ENCODE measurements around the gene CTAGE6.
"Not testable (repeated sequence)": the region's sequence is repeated elsewhere in the genome, so short reads cannot be mapped to it uniquely, and the experiment has no call there.

The CTAGE6 gene, protein sequence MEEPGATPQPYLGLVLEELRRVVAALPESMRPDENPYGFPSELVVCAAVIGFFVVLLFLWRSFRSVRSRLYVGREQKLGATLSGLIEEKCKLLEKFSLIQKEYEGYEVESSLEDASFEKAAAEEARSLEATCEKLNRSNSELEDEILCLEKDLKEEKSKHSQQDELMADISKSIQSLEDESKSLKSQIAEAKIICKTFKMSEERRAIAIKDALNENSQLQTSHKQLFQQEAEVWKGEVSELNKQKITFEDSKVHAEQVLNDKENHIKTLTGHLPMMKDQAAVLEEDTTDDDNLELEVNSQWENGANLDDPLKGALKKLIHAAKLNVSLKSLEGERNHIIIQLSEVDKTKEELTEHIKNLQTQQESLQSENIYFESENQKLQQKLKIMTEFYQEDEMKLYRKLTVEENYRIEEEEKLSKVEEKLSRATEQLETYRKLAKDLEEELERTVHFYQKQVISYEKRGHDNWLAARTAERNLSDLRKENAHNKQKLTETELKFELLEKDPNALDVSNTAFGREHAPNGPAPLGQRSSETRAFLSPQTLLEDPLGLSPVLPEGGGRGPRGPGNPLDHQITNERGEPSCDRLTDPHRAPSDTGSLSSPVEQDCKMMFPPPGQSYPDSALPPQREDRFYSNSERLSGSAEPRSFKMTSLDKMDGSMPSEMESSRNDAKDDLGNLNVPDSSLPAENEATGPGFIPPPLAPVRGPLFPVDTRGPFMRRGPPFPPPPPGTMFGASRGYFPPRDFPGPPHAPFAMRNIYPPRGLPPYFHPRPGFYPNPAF

DNA sequence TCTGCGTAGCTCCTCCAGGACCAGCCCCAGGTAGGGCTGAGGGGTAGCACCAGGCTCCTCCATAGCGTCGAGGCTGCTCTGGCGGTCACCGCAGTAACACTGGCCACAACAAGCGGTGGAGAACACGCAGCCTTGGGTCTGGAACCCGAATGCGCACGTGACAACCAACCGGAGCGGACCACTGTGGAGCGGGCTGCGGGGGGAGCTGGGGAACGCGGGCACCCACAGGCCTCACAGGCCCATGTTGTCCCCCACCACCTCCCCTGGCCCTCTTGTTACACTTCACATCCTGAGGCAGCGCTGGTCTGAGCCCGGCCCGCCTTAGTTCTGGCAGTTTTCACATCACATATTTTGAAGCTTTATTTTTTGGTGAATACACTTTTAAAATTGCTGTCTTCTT lies at the start of gene CTAGE6:
Gene CTAGE6 (minus strand): TSS at position 101 of the 400 bp plus-strand sequence. CDS start 38 bp downstream, at position 63.
- DNase-seq (ENCODE audit: low spot score): not testable (repeated sequence)

DNA sequence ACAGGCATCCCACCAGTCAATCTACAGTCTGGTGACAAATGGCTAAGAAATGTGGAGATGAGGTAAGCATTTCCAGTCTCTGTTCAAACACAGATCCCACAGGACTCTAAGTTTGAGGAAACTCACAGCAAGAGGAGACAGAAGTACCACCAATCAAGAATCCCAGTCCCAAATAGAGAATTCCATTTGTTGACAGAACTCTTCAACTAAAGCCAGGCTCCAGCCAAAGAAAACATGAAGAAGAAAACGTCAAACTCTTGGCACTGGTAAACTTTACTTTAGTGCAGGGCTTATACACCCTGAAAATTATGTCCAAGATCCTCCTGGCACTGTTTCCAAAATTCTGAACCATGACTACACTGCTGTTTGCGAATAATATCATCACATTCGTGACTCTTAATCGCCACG lies 49.2 kb upstream of the CTAGE6 start:
- DNase-seq (ENCODE audit: low spot score): not testable (repeated sequence)

DNA sequence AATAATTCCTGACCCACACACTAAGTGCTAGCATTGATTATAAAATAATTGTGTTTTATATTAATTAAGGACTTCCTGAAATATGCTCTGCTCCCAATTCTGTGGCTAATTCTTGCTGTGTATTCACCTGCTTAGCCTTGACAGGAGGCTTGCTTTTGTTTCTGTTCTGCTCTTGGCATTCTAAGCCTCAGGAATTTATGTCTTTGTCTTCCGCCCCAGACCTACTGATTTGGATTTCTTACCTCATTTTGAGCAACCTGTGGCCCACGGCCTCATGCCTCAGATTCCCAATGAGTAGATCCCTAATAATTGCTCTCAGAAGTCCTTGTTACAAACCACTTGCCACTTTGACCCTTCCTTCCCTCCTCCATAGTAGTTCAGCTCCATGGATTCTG lies 40.4 kb upstream of the CTAGE6 start:
- not testable (repeated sequence) for DNase-seq (ENCODE audit: low spot score)

DNA sequence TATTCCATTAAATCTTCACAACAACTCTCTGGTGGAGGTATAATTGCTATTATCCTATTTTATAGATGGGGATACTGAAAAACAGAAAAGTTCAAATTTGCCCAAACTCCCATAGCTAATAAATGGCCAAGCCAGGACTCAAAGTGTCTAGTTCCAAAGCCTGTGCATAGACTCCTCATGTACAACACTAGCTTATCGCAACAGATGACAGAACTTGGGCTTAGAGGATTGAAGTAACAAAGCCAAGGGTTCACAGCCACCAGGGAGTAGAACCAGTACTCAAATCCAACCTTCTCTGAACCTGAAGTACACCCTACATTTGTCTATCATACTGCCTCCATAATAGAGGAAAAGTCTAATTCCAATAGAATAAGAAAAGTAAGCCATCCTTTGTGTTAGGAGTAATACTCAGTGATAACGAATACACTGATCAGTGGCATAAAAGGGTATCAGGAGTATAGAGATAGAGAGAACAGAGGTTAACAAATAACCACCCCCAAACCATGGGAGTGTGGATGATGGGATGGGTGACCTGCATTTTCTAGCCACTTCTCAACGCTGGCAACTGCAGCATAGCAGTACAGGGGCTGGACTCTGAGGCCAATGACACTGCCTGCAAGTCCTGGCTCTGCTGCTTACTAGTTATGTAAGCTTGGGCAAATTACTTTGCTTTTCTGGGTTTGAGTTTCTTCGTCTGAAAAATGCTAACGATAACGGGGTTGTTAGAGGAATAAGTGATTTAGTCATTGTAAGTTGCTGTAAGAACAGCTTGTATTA lies 39.8 kb upstream of the CTAGE6 start:
- not testable (repeated sequence) for DNase-seq (ENCODE audit: low spot score)

DNA sequence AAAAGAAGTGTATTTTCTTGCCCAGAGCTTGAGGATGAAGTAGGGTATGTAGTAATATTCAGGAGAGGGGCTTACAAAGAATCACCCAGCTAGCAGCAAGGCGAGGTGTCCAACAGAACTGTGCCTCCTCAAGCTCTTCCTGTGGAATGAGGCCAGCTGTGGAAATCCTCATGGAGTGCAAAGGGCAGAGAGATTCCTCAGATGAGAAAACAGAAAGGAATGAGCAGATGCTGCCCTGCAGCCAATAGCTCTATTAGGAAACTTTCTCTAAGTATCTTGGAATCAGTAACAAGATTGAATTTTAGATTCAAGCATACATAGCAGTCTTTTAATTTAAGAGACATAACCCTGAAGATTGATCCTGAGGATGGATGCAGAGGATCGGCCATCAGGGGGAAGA lies 38.2 kb upstream of the CTAGE6 start:
- not testable (repeated sequence) for DNase-seq (ENCODE audit: low spot score)

DNA sequence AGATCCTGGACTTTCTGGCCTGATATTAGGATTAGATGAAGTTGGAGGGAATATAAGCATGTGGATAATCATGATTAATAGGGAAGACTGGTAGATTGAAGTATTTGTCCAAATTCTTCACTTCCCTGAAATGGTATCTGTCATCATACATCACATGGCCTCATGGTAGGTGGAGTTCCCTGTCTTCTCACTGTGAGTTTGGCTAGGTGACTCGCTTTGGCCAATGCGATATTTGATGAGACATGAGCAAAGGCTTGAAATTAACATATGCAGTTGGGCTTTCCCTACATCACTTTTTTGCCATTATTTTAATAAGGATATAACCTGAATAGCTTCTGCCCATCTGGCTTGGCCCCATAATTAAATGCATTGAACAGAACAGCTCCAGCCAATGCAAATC lies 35.1 kb upstream of the CTAGE6 start:
- DNase-seq (ENCODE audit: low spot score): not testable (repeated sequence)

DNA sequence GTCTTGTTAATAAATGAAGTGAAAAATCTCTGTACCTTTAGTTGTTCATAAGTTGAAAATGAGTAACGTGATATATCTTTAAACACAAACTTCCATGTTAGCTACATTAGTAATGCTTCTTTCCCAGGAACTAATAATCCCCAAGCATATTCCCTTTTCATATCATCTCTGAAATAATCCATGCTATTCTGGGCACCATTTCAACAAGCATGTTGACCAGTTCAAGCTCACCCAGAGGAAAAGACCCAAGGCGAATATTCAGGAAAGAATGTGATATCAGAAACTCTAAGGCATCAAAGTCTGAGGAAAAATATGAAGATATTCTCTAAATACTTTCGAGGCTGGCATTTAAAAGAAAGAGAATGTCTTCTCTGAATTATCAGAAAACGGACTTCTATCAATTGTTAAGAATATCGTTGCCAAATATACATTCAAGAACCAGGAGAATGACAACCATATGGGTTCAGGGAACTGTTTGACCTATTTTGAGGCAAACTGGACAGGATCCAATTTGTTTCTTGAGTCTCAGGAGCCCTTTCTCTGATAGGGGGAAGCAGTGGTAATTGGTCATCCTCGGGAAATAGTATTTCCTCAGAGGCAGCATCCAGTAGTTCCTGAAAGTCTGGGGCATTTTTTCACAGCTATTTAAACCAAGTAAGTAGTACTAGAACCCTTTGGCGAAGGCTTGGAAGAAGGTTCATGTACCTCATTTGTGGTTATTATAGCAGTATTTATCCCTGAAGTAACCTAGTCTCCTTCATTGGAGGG lies 28.1 kb upstream of the CTAGE6 start:
- DNase-seq (ENCODE audit: low spot score): not testable (repeated sequence)

DNA sequence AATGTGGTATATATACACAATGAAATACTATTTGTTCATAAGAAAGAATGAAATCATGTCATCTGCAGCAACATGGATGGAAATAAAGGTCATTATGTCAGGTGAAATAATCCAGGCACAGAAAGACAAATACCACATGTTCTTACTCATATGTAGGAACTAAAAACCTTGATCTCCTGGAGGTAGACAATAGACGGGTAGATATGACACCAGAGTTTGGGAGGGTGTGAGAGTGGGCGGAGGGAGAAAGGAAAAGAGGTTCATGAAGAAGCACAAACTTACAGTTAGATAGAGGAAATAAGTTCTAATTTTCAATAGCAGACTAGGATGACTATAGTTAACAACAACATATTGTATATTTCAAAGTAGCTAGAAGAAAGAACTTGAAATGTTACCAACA lies 22.1 kb upstream of the CTAGE6 start:
- not testable (repeated sequence) for DNase-seq (ENCODE audit: low spot score)

DNA sequence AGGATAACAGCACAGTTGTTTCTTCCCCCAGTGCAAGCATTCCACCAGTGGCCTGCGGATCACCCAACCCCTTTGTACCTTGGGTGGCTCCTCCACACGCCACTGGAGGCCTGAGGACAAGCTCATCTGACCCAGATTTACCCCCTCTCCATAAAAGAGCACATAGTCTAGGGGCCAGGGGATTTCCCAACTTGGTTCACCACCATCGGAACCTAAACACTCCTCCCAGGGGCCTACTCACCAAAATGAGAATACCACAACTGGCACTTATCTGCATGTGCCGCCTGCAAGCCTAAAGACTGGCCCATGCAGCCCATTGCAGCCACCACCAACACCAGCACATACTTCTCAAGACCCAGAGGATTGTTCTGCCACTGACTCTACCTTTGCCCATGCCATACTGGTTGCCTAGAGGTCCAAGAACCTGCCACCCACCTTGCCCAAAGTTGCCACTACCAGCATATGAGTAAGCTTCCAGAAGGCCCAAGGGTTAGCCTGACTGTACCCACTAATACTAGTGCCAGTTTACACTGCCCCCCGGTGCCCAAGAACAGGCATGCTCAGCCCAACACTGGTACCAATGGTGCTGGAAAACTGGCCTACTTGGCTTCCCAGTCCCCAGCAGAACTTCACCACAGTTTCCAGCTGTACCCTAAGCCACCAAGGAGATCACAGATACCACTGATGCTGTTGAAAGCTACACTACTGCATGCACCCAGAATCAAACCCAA lies 15.4 kb upstream of the CTAGE6 start:
- not testable (repeated sequence) for DNase-seq (ENCODE audit: low spot score)

DNA sequence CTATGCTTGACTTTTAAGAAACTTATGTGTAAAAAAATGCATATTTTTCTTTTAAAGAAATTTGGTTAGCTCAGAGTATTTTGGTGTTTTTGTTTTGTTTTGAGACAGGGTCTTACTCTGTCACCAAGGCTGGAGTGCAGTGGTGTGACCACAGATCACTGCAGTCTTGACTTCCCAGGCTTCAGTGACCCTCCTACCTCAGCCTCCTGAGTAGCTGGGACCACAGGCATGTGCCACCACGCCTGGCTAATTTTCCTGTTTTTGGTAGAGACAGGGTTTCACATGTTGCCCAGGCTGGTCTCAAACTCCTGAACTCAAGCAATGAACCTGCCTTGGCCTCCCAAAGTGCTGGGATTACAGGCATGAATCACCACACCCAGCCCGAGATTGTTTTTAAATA lies 10.0 kb upstream of the CTAGE6 start:
- DNase-seq (ENCODE audit: low spot score): not testable (repeated sequence)

DNA sequence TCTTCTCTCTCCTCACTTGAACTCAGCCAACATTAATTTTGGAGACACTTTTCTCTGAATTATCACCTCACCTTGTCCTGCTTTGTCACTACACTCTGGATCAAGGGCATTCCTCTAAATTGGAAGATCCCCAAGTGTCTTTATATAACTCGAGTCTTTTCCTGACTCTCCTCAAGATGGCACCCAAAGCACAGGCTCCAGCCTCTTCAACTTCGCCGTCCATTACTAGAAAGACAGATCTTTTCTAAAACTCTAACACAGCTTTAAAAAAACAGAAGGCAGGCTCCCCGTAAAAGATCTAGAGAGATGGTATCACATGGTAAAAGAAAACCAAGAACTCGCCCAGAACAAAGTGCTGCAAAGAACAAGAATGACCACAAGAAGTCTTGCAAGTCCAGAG lies 8.2 kb upstream of the CTAGE6 start:
- not testable (repeated sequence) for DNase-seq (ENCODE audit: low spot score)

DNA sequence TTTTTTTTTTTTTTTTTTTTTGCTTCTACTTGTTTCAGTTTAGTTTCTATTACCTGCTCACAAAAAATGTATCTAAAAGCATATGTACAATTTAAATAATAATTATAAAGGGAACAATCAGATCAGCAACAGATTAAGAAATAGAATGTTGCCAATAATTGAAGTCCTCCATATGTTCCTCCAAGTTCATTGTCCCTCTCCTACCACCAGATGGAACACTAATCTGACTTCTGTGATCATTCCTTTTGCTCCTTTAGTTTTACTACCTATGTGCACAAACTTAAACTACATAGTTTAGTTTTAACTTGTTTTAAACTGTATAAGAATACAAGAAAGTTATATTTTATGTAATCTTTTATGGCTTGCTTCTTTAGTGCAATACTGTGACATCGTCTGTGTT lies 5.6 kb upstream of the CTAGE6 start:
- DNase-seq (ENCODE audit: low spot score): not testable (repeated sequence)

DNA sequence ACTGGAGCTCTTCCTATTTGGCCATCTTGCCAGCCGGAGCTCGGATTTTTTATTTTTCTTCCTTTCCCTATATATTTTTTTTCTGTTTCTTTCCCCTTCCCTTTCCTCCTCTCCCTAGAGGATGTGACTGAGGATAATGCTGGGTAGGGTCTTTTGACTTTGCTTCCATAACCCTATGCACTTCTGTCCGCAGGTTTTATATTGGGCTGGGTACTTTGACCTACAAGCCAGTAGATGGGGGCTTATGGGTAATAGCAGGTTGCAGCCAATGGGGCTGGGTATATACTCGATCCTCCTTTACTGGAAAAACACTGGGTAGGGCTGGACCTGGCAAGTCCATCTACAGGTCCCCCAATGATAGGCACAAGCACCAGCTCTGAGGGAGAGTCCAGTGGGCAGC lies 12.2 kb downstream of the CTAGE6 start:
- DNase-seq (ENCODE audit: low spot score): not testable (repeated sequence)

DNA sequence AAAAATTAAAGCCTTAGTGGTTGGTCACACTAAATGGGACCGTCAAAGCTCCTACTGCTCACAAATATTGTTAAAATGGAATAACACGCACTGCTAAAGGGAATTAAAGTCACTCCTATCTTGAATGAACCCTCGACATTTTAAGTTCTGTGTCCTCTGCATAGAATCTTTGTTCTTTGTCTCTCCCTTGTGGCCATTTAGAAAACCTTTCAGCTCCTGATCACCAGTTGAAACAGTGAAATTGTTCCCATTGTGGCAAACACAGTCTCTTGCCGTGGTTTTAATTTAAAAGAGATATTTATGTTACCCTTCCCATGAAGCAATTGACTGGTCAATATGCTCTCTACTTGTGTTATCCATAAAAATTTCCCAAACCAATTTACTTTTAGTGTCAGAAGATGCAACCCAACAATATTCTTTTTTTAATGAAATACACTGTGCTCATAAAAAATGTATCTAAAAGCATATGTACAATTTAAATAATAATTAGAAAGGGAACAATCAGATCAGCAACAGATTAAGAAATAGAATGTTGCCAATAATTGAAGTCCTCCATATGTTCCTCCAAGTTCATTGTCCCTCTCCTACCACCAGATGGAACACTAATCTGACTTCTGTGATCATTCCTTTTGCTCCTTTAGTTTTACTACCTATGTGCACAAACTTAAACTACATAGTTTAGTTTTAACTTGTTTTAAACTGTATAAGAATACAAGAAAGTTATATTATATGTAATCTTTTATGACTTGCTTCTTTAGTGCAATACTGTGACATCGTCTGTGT lies 20.3 kb downstream of the CTAGE6 start:
- peak; percentile 39 for DNase-seq (ENCODE audit: low spot score)

DNA sequence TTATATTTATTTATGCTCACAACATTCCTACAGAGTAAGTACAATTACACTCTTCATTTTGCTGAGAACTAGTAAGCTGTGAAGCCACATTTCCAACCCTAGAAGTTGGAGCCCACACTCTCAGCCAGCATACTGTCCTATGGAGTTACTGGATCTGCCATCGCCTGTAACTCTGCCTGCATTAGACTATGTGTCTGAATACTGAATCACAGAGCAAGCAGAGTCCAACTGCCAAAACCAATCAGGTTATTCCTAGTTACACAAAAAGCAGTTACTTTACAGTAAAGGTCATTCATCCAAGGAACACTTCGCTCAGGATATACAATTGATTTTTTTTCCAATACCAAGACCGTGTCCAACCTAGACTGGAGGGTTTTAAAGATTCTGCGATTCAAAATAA lies 21.5 kb downstream of the CTAGE6 start:
- no peak for DNase-seq (ENCODE audit: low spot score)

DNA sequence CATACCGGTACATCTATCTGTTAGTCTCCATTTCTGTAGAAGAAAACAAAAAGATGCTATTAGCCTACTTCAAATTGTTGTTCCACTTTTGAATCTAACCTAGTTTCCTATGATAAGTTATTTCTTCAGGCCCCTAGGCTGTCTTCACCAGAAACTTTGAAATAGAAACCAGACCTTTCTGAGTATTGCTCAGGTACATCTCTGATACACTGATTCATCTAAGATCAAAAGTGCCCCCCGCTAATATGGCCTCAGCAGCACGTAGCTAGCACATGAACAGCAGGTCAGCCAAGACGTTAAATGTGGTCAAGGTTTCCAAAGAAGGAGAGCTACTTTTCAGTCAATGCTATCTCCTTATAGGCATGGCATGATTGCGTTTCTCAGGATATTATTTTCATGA lies 23.6 kb downstream of the CTAGE6 start:
- no peak for DNase-seq (ENCODE audit: low spot score)

DNA sequence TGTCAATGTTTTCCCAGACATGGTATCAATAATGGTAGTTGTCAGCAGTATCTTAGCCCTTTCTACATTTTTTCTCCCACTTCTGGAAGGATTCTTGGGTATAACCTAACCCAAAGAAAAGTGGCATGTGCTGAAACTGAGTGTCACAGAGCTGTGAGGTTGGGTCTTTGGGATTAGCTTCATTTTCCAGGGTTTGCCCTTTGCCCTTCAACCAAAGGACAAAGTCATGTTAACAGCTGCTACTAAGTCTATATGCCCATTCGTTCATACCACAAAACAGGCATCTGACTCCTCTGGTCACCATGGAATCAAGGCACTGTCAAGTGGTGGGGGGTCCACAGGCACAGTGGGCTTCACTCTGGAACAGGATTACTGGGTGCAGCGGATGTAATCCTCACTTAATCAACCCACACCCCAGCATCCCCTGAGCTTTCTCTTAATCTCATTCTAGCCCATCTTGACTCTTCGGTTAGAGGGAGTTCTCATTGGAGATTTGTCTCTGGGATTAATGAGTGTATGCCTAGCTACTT lies 29.1 kb downstream of the CTAGE6 start:
- DNase-seq (ENCODE audit: low spot score): no peak

DNA sequence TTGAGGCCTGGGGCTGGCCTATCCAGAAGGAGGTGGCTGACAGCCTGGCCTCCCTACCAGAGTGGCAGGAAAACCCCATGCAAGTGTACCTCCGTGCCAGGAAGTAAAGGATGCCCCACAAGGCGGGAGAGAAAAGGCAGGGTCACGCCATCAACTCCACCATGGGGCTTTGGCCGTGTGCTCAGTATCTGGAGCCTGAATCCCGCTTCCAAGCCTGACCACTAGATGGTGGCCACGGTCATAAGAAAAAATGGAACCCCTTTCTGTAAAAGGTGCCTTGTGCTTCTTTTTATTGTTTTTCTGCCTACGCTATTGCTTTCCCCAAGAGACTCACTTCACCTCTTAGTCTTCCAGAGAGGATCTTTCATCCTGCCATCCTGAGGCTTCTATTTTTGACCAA lies 29.9 kb downstream of the CTAGE6 start:
- DNase-seq (ENCODE audit: low spot score): not testable (repeated sequence)

DNA sequence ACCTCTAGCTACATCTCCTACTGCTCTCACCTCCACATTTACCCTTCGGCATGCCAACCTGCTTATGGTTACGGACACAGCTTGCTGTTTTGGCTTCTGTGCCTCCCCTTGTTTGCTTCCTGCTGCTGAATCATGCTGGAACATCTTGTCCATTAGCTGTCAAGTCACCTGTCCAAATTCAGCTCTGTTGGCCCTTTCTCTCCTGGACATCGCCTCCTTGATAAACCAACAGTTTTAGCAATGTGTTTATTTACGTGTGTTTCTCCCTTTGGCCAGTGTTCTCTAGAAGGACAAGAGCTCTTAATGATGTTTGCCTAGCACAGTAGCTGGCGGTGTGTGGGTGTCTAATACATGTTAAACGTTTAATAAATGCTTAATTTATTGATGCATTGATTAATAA lies 31.4 kb downstream of the CTAGE6 start:
- DNase-seq (ENCODE audit: low spot score): not testable (repeated sequence)

DNA sequence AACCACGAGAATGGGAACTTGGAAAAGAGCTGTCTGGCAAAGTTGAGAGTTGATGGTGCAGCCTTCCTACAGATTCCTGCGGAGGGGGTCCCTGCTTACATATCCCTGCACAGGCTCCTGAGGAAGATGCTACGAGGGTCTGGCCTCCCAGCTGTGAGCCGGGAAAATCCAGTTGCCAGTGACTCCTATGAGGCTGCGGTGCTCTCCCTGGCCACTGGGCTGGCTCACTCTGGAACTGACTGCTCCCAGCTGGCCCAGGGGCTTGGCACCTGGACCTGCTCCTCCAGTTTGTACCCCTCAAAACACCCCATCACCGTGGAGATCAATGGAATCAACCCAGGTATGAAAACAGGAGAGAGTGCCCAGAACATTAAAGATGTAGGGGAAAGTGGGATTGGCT lies 37.2 kb downstream of the CTAGE6 start:
- DNase-seq (ENCODE audit: low spot score): not testable (repeated sequence)
